ENCODE measurements around the gene TOX3.

GRCh38 chr16:52455549-52456277, 91.2 kb downstream of the TOX3 start:
- TF ChIP-seq POLR2AphosphoS5 (IDR thresholded peaks at IDR 0.05; ENCODE audit: borderline replicate concordance, low read depth, low read length) (no peak), EZH2 (IDR thresholded peaks at IDR 0.05) (no peak)

Measured in SK-N-MC (cell line).